Activated CD4-positive, alpha-beta T cell treated with anti-CD3 and anti-CD28 coated beads, Interleukin-2, amount 10 ng/mL, durations not matched to agents 7 days and 5 days (primary cell): ENCODE results near the gene SCN11A. TPM values are rescaled to one million over a fixed set of nuclear protein-coding genes. Genes with fewer than 3 reads are reported as not detected.
A peak's percentile ranks its signal among the peaks of the same experiment; 100 is the strongest.

Experiments used
- CTCF ChIA-PET: fragments of 350-600 bp; sonication (Branson Sonifier 250); formaldehyde crosslinking; loops from one replicate; lab custom pipeline; 2021; ENCODE audit warnings: antibody characterized with exemption; lab: Charles Lee
- POLR2A ChIA-PET: fragments of 350-600 bp; sonication (Branson Sonifier 250); formaldehyde crosslinking; loops from one replicate; lab custom pipeline; 2021; ENCODE audit warnings: antibody characterized with exemption; lab: Charles Lee
- DNase-seq: peaks from one replicate; pipeline ENCODE4 v3.0.0-alpha.2; 2020
- H3K27ac Mint-ChIP-seq: one replicate; pipeline ENCODE4 v1.8.0; 2021; ENCODE audit warnings: mild to moderate bottlenecking, moderate library complexity, mixed read lengths
- H3K27me3 Mint-ChIP-seq: one replicate; pipeline ENCODE4 v1.8.0; 2021; ENCODE audit warnings: mixed read lengths
- H3K36me3 Mint-ChIP-seq: one replicate; pipeline ENCODE4 v1.8.0; 2021; ENCODE audit warnings: low read depth, mixed read lengths
- H3K4me1 Mint-ChIP-seq: one replicate; pipeline ENCODE4 v1.8.0; 2021; ENCODE audit warnings: mixed read lengths
- H3K4me3 Mint-ChIP-seq: one replicate; pipeline ENCODE4 v1.8.0; 2021; ENCODE audit warnings: mild to moderate bottlenecking, moderate library complexity, mixed read lengths
- H3K9me3 Mint-ChIP-seq: one replicate; pipeline ENCODE4 v1.8.0; 2021; ENCODE audit warnings: mixed read lengths
- total RNA-seq, 2 experiments: library from RNA; stranded (reverse); gene quantifications; one replicate each; pipeline ENCODE4 v1.2.3, GENCODE V29; 2021

Gene SCN11A
- total RNA-seq, 2 experiments from 2014 or later: 0.02 to 0.05 TPM

- H3K27ac Mint-ChIP-seq: no peak overlapping the region
- ChIA-PET CTCF (interaction anchor here (1.6 kb wide), 1 partner anchor 38 kb away, joined by 3 read pairs; no protein-coding TSS in a partner anchor), POLR2A (no interaction called here)
These were observed 37.1 kb upstream of the SCN11A start for GRCh38 chr3:39088889-39089288.

DNA sequence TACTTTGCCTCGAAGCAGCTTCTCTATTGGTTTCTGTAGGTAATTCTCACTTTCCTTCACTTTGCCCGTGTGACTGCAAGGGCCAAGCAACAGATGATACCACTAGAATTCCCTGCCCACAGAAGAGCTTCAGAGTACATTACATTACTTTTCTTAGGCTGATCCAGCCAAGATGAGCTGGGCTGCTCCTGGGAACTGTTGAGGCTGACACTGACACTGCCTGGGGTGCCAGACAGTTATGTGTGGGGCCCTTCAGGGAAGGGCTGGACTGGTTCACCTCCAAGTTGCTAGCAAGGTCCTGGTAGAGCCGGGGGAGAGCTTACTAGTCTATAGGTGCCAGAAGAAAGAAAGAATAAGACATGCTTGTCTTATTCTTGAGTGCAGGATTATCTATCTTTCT lies 36.7 kb upstream of the SCN11A start:
- ChIA-PET CTCF (interaction anchor here (1.6 kb wide), 1 partner anchor 39 kb away, joined by 3 read pairs; no protein-coding TSS in a partner anchor), POLR2A (no interaction called here)
- H3K9me3 Mint-ChIP-seq: no peaks in the 10 kb centered on the region
- H3K27me3 Mint-ChIP-seq: no peaks in the 10 kb centered on the region
- H3K4me3 Mint-ChIP-seq: no peak overlapping the region
- H3K36me3 Mint-ChIP-seq: peaks cover 30% of the 10 kb centered on the region
- H3K27ac Mint-ChIP-seq: no peak overlapping the region
- H3K4me1 Mint-ChIP-seq: peaks cover 2% of the 10 kb centered on the region
- no peak for DNase-seq

More at GRCh38 chr3:39088889-39089288, 37.1 kb upstream of the SCN11A start:
- Mint-ChIP-seq H3K9me3 (no peaks in the 10 kb centered on the region), H3K4me3 (no peak overlapping the region), H3K27me3 (no peaks in the 10 kb centered on the region), H3K4me1 (peaks cover 2% of the 10 kb centered on the region), H3K36me3 (peaks cover 33% of the 10 kb centered on the region)
- DNase-seq: no peak

DNA sequence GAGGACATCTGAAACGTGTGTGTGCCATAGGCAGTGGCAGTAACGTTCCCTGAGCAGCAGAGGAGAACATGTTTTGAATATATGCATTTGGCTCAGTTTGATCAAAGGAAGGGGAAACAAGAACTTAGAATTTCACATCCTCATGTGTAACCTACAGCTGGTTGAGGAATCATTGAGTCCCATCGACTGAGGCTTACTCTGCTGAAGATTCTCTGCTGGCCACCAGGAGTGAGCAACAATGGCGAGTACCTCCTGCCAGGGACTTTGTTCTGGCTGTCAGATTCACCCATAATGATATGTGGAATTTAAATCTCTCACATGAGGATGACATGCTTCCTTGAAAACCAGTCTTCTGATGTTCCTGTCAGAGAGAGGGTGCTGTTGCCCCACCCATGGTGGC lies 34.4 kb upstream of the SCN11A start:
- Mint-ChIP-seq H3K4me3 (no peak overlapping the region), H3K4me1 (peaks cover 6% of the 10 kb centered on the region), H3K36me3 (peaks cover 36% of the 10 kb centered on the region), H3K27me3 (no peaks in the 10 kb centered on the region), H3K9me3 (no peaks in the 10 kb centered on the region), H3K27ac (no peak overlapping the region)
- POLR2A ChIA-PET: no interaction called here
- CTCF ChIA-PET: interaction anchor here (1.3 to 2.6 kb wide), 3 partner anchors 20 to 206 kb away, joined by 3 to 9 read pairs (median 4); no protein-coding TSS in a partner anchor
- DNase-seq: no peak

GRCh38 chr3:39082666-39083313 lies 31.0 kb upstream of the SCN11A start:
- Mint-ChIP-seq H3K4me1 (peaks cover 20% of the 10 kb centered on the region), H3K27ac (no peak overlapping the region), H3K27me3 (no peaks in the 10 kb centered on the region), H3K4me3 (no peak overlapping the region), H3K36me3 (peaks cover 37% of the 10 kb centered on the region), H3K9me3 (no peaks in the 10 kb centered on the region)
- ChIA-PET CTCF (interaction anchor here (0.6 to 1.0 kb wide), 2 partner anchors 107 to 206 kb away, joined by 3 read pairs; no protein-coding TSS in a partner anchor), POLR2A (no interaction called here)
- DNase-seq: no peak

DNA sequence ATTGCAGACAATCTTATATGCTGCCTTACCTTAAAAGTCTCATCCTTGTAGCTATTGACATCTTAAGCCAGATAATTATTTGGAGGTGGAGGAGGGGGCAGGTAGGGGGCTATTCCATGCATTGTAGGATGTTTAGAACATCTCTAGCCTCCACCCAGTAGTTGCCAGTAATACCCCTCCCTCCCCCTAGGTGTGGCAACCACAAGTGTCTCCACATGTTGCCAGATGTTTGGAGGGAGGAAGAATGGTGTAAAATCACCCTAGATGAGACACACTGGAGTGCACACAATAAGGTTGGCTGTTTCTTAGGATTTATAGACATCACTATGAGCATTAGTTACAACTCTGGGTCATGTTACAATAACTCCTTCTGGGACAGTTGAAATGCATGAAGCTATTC lies 28.3 kb upstream of the SCN11A start:
- Mint-ChIP-seq H3K27ac (no peak overlapping the region), H3K4me3 (no peak overlapping the region), H3K4me1 (peaks cover 25% of the 10 kb centered on the region), H3K27me3 (no peaks in the 10 kb centered on the region), H3K36me3 (peaks cover 45% of the 10 kb centered on the region), H3K9me3 (no peaks in the 10 kb centered on the region)
- CTCF ChIA-PET: interaction anchor here (0.7 to 1.1 kb wide), 2 partner anchors 9 to 208 kb away, joined by 3 to 4 read pairs; no protein-coding TSS in a partner anchor
- DNase-seq: no peak
- POLR2A ChIA-PET: no interaction called here

DNA sequence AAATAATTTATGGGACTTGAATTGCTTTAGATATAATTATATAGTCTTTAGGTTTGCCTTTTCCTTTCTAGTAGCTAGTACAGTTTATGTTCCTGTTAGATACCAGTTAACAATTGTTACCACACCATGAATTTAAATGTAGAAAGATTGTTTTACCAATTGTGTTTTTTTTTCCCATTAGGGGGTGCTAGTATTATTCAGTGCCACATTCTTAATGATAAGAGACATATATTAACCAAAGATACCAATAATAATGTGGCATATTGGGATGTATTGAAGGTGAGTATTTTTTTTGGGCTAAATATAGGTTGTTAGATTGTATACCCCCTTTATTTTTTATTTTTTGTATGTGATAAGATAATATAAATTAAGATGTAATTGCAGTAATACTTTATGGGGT lies 27.8 kb upstream of the SCN11A start:
- POLR2A ChIA-PET: no interaction called here
- CTCF ChIA-PET: interaction anchor here (0.7 kb wide), 1 partner anchor 209 kb away, joined by 3 read pairs; no protein-coding TSS in a partner anchor
- no peak for DNase-seq
- Mint-ChIP-seq H3K36me3 (peaks cover 48% of the 10 kb centered on the region), H3K4me1 (peaks cover 25% of the 10 kb centered on the region), H3K27ac (no peak overlapping the region), H3K27me3 (no peaks in the 10 kb centered on the region), H3K9me3 (peaks cover 2% of the 10 kb centered on the region), H3K4me3 (no peak overlapping the region)

GRCh38 chr3:39075910-39076309 lies 24.2 kb upstream of the SCN11A start:
- CTCF ChIA-PET: no interaction called here
- no peak overlapping the region for H3K4me3 Mint-ChIP-seq
- DNase-seq: no peak
- H3K4me1 Mint-ChIP-seq: peaks cover 21% of the 10 kb centered on the region
- peaks cover 46% of the 10 kb centered on the region for H3K36me3 Mint-ChIP-seq
- H3K27me3 Mint-ChIP-seq: no peaks in the 10 kb centered on the region
- H3K27ac Mint-ChIP-seq: no peak overlapping the region
- POLR2A ChIA-PET: no interaction called here
- H3K9me3 Mint-ChIP-seq: peaks cover 2% of the 10 kb centered on the region

DNA sequence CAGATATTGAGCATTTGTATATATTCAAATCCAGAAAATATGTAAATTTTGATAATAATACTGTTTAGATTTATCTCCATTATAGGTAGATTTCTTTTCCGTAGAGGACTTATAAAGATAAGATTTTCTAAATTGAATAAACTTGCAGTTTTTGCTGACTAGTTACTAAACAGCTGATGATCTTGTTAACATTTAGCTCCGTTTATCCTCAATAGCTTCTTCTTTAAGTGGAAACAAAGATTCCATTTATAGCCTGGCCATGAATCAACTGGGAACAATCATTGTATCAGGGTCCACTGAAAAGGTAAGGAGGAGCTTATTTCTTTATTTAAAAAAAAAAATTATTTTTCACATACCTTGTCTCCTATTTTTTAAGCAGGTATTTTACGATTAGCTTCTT lies 16.8 kb upstream of the SCN11A start:
- no peaks in the 10 kb centered on the region for H3K27me3 Mint-ChIP-seq
- H3K36me3 Mint-ChIP-seq: peaks cover 32% of the 10 kb centered on the region
- H3K9me3 Mint-ChIP-seq: no peaks in the 10 kb centered on the region
- no peak for DNase-seq
- H3K4me3 Mint-ChIP-seq: no peak overlapping the region
- CTCF ChIA-PET: interaction anchor here (0.6 to 1.7 kb wide), 4 partner anchors 9 to 214 kb away, joined by 3 to 5 read pairs (median 4); no protein-coding TSS in a partner anchor
- H3K4me1 Mint-ChIP-seq: peaks cover 6% of the 10 kb centered on the region
- H3K27ac Mint-ChIP-seq: no peak overlapping the region
- POLR2A ChIA-PET: no interaction called here

DNA sequence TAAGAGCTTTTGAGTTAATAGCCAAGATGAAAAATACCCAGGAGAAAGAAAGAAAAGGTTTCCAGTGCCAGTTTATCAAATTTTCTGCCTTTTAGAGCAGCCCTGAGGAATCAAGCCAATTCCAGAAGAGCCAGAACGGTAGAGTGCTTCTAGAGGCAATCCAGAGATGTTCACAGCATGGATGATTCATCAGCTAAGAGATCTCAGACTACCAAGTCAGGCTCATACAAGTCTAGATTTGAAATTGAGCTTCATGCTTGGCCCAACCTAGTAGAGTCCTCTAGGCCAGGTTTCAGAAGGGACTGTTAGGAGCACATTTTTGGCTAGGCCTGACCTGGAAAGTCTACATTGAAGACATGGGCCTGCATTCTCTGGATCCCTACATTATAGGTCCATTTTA lies 15.5 kb upstream of the SCN11A start:
- POLR2A ChIA-PET: no interaction called here
- H3K36me3 Mint-ChIP-seq: peaks cover 29% of the 10 kb centered on the region

GRCh38 chr3:39065197-39065596 lies 13.5 kb upstream of the SCN11A start:
- Mint-ChIP-seq H3K4me1 (peaks cover 6% of the 10 kb centered on the region), H3K4me3 (no peak overlapping the region), H3K27ac (no peak overlapping the region), H3K27me3 (no peaks in the 10 kb centered on the region), H3K9me3 (peaks cover 2% of the 10 kb centered on the region), H3K36me3 (peaks cover 27% of the 10 kb centered on the region)
- CTCF ChIA-PET: interaction anchor here (0.8 to 1.2 kb wide), 2 partner anchors 8 to 9 kb away, joined by 4 read pairs; no protein-coding TSS in a partner anchor
- peak; percentile 21 for DNase-seq
- POLR2A ChIA-PET: no interaction called here

More for the DNA sequence above, 15.5 kb upstream of the SCN11A start:
- Mint-ChIP-seq H3K9me3 (no peaks in the 10 kb centered on the region), H3K4me1 (peaks cover 6% of the 10 kb centered on the region), H3K27me3 (no peaks in the 10 kb centered on the region), H3K4me3 (no peak overlapping the region), H3K27ac (no peak overlapping the region)
- CTCF ChIA-PET: interaction anchor here (1.0 kb wide), 1 partner anchor 9 kb away, joined by 3 read pairs; no protein-coding TSS in a partner anchor
- DNase-seq: no peak

DNA sequence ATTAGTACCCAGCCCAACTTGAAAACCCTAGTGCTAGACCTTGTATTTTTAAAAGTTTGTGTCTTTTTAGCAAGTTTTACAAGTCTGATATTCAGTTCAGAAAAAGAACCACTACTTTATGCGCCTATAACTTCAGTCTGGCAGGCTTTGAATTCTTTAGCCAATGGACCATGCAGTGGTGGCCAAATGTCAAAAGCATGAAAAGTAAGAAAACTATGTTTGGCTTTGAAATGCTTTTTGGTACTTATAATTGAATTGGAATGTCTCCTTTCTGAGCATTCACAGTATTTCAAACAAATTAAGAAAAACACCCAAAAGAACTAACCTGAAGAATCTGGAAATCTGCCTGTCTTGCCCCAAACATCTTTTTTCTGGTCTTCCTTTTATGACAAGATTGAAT lies 12.9 kb upstream of the SCN11A start:
- Mint-ChIP-seq H3K4me1 (peaks cover 6% of the 10 kb centered on the region), H3K36me3 (peaks cover 24% of the 10 kb centered on the region), H3K4me3 (no peak overlapping the region), H3K27ac (no peak overlapping the region), H3K9me3 (peaks cover 2% of the 10 kb centered on the region), H3K27me3 (no peaks in the 10 kb centered on the region)
- ChIA-PET CTCF (interaction anchor here (1.2 kb wide), 1 partner anchor 9 kb away, joined by 4 read pairs; no protein-coding TSS in a partner anchor), POLR2A (no interaction called here)
- DNase-seq: no peak

DNA sequence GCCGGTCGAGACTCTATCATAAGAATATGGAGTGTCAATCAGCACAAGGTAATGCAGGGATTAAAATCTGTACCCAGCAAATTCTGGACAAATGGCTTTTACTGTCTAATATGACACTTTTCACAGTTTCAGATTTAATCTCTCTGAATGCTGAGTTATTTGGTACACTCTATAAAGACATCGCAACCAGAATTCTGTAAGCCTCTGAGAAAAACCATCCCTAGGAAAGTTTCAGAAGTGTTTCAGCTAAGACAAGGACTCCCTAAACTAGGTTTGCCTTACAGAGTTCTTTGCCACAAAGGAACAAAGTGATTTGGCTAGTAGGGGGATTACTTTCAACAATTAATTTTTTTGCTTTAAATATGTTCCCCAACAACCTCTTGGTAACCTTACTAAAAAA lies 11.4 kb upstream of the SCN11A start:
- peaks cover 24% of the 10 kb centered on the region for H3K36me3 Mint-ChIP-seq
- peaks cover 10% of the 10 kb centered on the region for H3K4me1 Mint-ChIP-seq
- CTCF ChIA-PET: interaction anchor here (0.5 kb wide), 1 partner anchor 215 kb away, joined by 4 read pairs; no protein-coding TSS in a partner anchor
- H3K27me3 Mint-ChIP-seq: no peaks in the 10 kb centered on the region
- POLR2A ChIA-PET: no interaction called here
- H3K9me3 Mint-ChIP-seq: peaks cover 2% of the 10 kb centered on the region
- no peak overlapping the region for H3K27ac Mint-ChIP-seq
- H3K4me3 Mint-ChIP-seq: no peak overlapping the region
- no peak for DNase-seq

DNA sequence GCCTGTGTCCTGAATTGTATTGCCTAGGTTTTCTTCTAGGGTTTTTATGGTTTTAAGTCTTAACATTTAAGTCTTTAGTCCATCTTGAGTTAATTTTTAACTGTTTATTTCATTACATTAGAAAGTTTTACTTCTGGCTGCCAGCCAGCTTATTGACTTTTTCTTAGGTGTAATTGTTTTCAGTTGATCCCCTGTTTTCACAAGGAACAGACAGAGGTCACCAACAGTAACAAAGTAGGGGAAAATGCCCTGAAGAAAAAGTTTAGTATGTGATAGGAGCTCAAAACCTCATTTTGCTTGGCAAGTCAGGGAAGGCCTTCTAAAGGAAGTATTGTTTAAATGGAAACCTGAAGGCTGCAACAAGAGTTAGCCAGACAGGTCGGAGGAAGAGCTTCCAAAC lies 10.4 kb upstream of the SCN11A start:
- peaks cover 10% of the 10 kb centered on the region for H3K4me1 Mint-ChIP-seq
- POLR2A ChIA-PET: no interaction called here
- H3K27ac Mint-ChIP-seq: no peak overlapping the region
- H3K27me3 Mint-ChIP-seq: no peaks in the 10 kb centered on the region
- DNase-seq: no peak
- H3K36me3 Mint-ChIP-seq: peaks cover 20% of the 10 kb centered on the region
- H3K4me3 Mint-ChIP-seq: no peak overlapping the region
- CTCF ChIA-PET: no interaction called here
- peaks cover 2% of the 10 kb centered on the region for H3K9me3 Mint-ChIP-seq
